ENCODE data around the gene EEPD1.
A peak's percentile ranks its signal among the peaks of the same experiment; 100 is the strongest.

- no peak for TF ChIP-seq CTCF (IDR thresholded peaks at IDR 0.05; ENCODE audit: borderline replicate concordance, extremely low read depth, low read length, poor library complexity, severe bottlenecking)
- TF ChIP-seq EZH2 (IDR thresholded peaks at IDR 0.05; ENCODE audit: borderline replicate concordance, low read depth, low read length, severe bottlenecking), result peak; percentile 42
Measured at GRCh38 chr7:36152756-36153570, at the start of gene EEPD1.

Data from DND-41 (cell line).